MM.1S (cell line): ENCODE measurements around the gene INTS6L.

Source experiments
- DNase-seq: peaks from one replicate; pipeline ENCODE4 v3.0.0-alpha.2; 2015
- H2AFZ ChIP-seq: fragments of 300-600 bp; sonication (generic); 2 replicates; pipeline ENCODE4 v1.6.0; 2016; ENCODE audit warnings: antibody characterized with exemption, low read length
- H3F3A ChIP-seq: fragments of 300-600 bp; sonication (generic); 2 replicates; pipeline ENCODE4 v1.6.1; 2016; ENCODE audit warnings: mild to moderate bottlenecking, antibody characterized with exemption, low read length, moderate library complexity, mixed read lengths; ENCODE audit not compliant: insufficient read depth
- H3K27ac ChIP-seq: fragments of 300-600 bp; sonication (generic); 2 replicates; pipeline ENCODE4 v1.5.1; 2016; ENCODE audit warnings: mild to moderate bottlenecking, low read length
- H3K27me3 ChIP-seq: fragments of 300-600 bp; sonication (generic); replicated peaks from 2 replicates; pipeline ENCODE4 v1.6.0; 2016; ENCODE audit warnings: low read length; ENCODE audit not compliant: insufficient read depth
- H3K36me3 ChIP-seq: fragments of 300-600 bp; sonication (generic); replicated peaks from 2 replicates; pipeline ENCODE4 v1.6.1; 2016; ENCODE audit warnings: mild to moderate bottlenecking, low read length, mixed read lengths; ENCODE audit not compliant: insufficient read depth
- H3K4me1 ChIP-seq: fragments of 300-600 bp; sonication (generic); 2 replicates; pipeline ENCODE4 v1.6.1; 2016; ENCODE audit warnings: low read length, mixed read lengths
- H3K4me2 ChIP-seq: fragments of 300-600 bp; sonication (generic); 2 replicates; pipeline ENCODE4 v1.6.0; 2016; ENCODE audit warnings: low read depth, low read length
- H3K4me3 ChIP-seq: fragments of 300-600 bp; sonication (generic); 2 replicates; pipeline ENCODE4 v1.5.1; 2016; ENCODE audit warnings: low read length, mixed read lengths
- H3K79me2 ChIP-seq: fragments of 300-600 bp; sonication (generic); 2 replicates; pipeline ENCODE4 v1.6.1; 2016; ENCODE audit warnings: mixed run types, low read length, mixed read lengths
- H3K9ac ChIP-seq: fragments of 300-600 bp; sonication (generic); 2 replicates; pipeline ENCODE4 v1.6.1; 2016; ENCODE audit warnings: low read length, mixed read lengths
- H3K9me2 ChIP-seq: fragments of 300-600 bp; sonication (generic); replicated peaks from 2 replicates; pipeline ENCODE4 v1.6.1; 2016; ENCODE audit warnings: mild to moderate bottlenecking, low read length, mixed read lengths; ENCODE audit not compliant: insufficient read depth
- H3K9me3 ChIP-seq: fragments of 300-600 bp; sonication (generic); replicated peaks from 2 replicates; pipeline ENCODE4 v1.6.1; 2016; ENCODE audit warnings: mild to moderate bottlenecking, low read length, mixed read lengths; ENCODE audit not compliant: insufficient read depth
- H4K20me1 ChIP-seq: fragments of 300-600 bp; sonication (generic); 2 replicates; pipeline ENCODE4 v1.6.1; 2016; ENCODE audit warnings: mild to moderate bottlenecking, low read length, moderate library complexity, mixed read lengths; ENCODE audit not compliant: insufficient read depth
- EZH2 ChIP-seq: fragments of 300-600 bp; sonication (generic); optimal IDR thresholded peaks from 2 replicates; pipeline ENCODE3; 2017; ENCODE audit warnings: low read depth, mild to moderate bottlenecking, antibody characterized with exemption, low read length, mixed read lengths
- EZH2phosphoT487 ChIP-seq: fragments of 300-600 bp; sonication (generic); IDR thresholded peaks from 2 replicates; pipeline ENCODE4 v1.6.1; 2018; ENCODE audit warnings: antibody characterized with exemption, low read length
- TF ChIP-seq, protein P1 (sequence below): fragments of 300-600 bp; sonication (generic); IDR thresholded peaks from 2 replicates; pipeline ENCODE4 v1.5.1; 2016; ENCODE audit warnings: antibody characterized with exemption, low read length, mixed read lengths

Gene INTS6L

GRCh38 chrX:135528756-135529155 lies 8.3 kb downstream of the INTS6L start:
- no peak overlapping the region for H2AFZ ChIP-seq
- H3K9me3 ChIP-seq: no peaks in the 10 kb centered on the region
- no peak overlapping the region for H3K4me3 ChIP-seq
- no peaks in the 10 kb centered on the region for H3F3A ChIP-seq
- no peak overlapping the region for H3K27ac ChIP-seq
- DNase-seq: no peak
- H4K20me1 ChIP-seq: no peaks in the 10 kb centered on the region
- no peak overlapping the region for H3K9ac ChIP-seq
- TF ChIP-seq EZH2 (no peak), EZH2phosphoT487 (no peak)
- TF ChIP-seq, protein P1, sequence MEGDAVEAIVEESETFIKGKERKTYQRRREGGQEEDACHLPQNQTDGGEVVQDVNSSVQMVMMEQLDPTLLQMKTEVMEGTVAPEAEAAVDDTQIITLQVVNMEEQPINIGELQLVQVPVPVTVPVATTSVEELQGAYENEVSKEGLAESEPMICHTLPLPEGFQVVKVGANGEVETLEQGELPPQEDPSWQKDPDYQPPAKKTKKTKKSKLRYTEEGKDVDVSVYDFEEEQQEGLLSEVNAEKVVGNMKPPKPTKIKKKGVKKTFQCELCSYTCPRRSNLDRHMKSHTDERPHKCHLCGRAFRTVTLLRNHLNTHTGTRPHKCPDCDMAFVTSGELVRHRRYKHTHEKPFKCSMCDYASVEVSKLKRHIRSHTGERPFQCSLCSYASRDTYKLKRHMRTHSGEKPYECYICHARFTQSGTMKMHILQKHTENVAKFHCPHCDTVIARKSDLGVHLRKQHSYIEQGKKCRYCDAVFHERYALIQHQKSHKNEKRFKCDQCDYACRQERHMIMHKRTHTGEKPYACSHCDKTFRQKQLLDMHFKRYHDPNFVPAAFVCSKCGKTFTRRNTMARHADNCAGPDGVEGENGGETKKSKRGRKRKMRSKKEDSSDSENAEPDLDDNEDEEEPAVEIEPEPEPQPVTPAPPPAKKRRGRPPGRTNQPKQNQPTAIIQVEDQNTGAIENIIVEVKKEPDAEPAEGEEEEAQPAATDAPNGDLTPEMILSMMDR: no peak
- H3K36me3 ChIP-seq: no peaks in the 10 kb centered on the region
- no peaks in the 10 kb centered on the region for H3K27me3 ChIP-seq
- H3K79me2 ChIP-seq: peaks cover 15% of the 10 kb centered on the region
- H3K4me2 ChIP-seq: no peak overlapping the region
- H3K4me1 ChIP-seq: no peaks in the 10 kb centered on the region
- no peaks in the 10 kb centered on the region for H3K9me2 ChIP-seq

GRCh38 chrX:135530097-135530496 lies 9.6 kb downstream of the INTS6L start:
- no peak overlapping the region for H3K4me3 ChIP-seq
- no peaks in the 10 kb centered on the region for H3K36me3 ChIP-seq
- H3K27ac ChIP-seq: no peak overlapping the region
- no peaks in the 10 kb centered on the region for H3K27me3 ChIP-seq
- H3K79me2 ChIP-seq: peaks cover 15% of the 10 kb centered on the region
- H3K4me2 ChIP-seq: no peak overlapping the region
- no peak for DNase-seq
- H3K9me3 ChIP-seq: no peaks in the 10 kb centered on the region
- H3F3A ChIP-seq: no peaks in the 10 kb centered on the region
- no peak overlapping the region for H3K9ac ChIP-seq
- no peak for TF ChIP-seq EZH2phosphoT487
- TF ChIP-seq EZH2: no peak
- TF ChIP-seq, protein P1: no peak
- no peaks in the 10 kb centered on the region for H3K9me2 ChIP-seq
- H4K20me1 ChIP-seq: no peaks in the 10 kb centered on the region
- no peaks in the 10 kb centered on the region for H3K4me1 ChIP-seq
- H2AFZ ChIP-seq: no peak overlapping the region

DNA sequence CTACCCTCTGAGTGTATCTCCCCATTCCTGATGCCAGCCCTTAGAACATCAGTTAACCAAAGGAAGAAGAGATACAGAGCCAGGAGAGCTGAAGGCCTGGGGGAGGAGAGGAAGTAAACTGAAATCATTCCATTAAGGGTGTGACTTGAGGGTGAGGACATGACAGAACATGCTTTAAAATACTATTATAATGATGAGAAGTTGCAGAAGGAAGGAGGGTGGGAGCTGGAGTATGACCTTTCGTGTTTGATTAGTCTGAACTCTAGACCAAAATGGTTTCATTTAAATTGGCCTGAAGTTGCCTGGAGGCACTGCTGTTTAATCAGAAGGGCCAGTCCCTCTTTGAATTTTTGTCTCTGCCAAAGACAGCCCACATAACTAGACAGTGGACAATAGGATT lies 11.4 kb downstream of the INTS6L start:
- no peak overlapping the region for H3K9ac ChIP-seq
- H3K27ac ChIP-seq: no peak overlapping the region
- TF ChIP-seq EZH2: no peak
- TF ChIP-seq EZH2phosphoT487: no peak
- TF ChIP-seq, protein P1: no peak
- H3F3A ChIP-seq: no peaks in the 10 kb centered on the region
- no peaks in the 10 kb centered on the region for H3K9me3 ChIP-seq
- H3K4me3 ChIP-seq: no peak overlapping the region
- no peaks in the 10 kb centered on the region for H4K20me1 ChIP-seq
- 0 out of 2 replicates have a peak, but pooled peaks cover 2% of the 10 kb centered on the region for H3K4me1 ChIP-seq
- H2AFZ ChIP-seq: no peak overlapping the region
- H3K36me3 ChIP-seq: no peaks in the 10 kb centered on the region
- H3K27me3 ChIP-seq: no peaks in the 10 kb centered on the region
- no peaks in the 10 kb centered on the region for H3K9me2 ChIP-seq
- DNase-seq: no peak
- peaks cover 12% of the 10 kb centered on the region for H3K79me2 ChIP-seq
- no peak overlapping the region for H3K4me2 ChIP-seq
